PC-3 (cell line): ENCODE data around the gene KDM2B. TPM values are rescaled to one million over a fixed set of nuclear protein-coding genes. Genes with fewer than 3 reads are reported as not detected.
A peak's percentile ranks its signal among the peaks of the same experiment; 100 is the strongest.

Experiments
- ATAC-seq: fragments of 200-7000 bp; cut with Tn5 transposase; 2 replicates; pipeline ENCODE4 v1.9.1; 2020; ENCODE audit warnings: mild to moderate bottlenecking, moderate library complexity
- BruUV-seq: library from RNA; stranded (reverse); fragments of 400-500 nt; replicated peaks from 2 replicates; lab custom pipeline; 2021; lab: Mats Ljungman, UMichigan
- CTCF ChIA-PET: fragments of 300-600 bp; sonication (Branson Sonifier 250); formaldehyde crosslinking; loops from one replicate; lab custom pipeline; 2022; ENCODE audit warnings: antibody characterized with exemption; lab: Charles Lee
- POLR2A ChIA-PET: fragments of 300-600 bp; sonication (Branson Sonifier 250); formaldehyde crosslinking; loops from one replicate; lab custom pipeline; 2022; ENCODE audit warnings: antibody characterized with exemption; ENCODE audit not compliant: unreplicated experiment; lab: Charles Lee
- DNase-seq: peaks from one replicate; pipeline ENCODE4 v3.0.0-alpha.2; 2015
- H2AFZ ChIP-seq: fragments of 300-600 bp; sonication (generic); 2 replicates; pipeline ENCODE4 v1.6.0; 2016; ENCODE audit warnings: antibody characterized with exemption, low read length
- H3F3A ChIP-seq: fragments of 300-600 bp; sonication (generic); one replicate; pipeline ENCODE4 v1.6.0; 2017; ENCODE audit warnings: antibody characterized with exemption, low read length, control low read depth, mild to moderate bottlenecking; ENCODE audit not compliant: unreplicated experiment
- H3K27ac ChIP-seq: fragments of 300-600 bp; sonication (generic); 2 replicates; pipeline ENCODE4 v1.5.1; 2016; ENCODE audit warnings: mild to moderate bottlenecking, low read length
- H3K27me3 ChIP-seq: fragments of 300-600 bp; sonication (generic); 2 replicates; pipeline ENCODE4 v1.6.1; 2016; ENCODE audit warnings: low read length, mixed read lengths
- H3K36me3 ChIP-seq: fragments of 300-600 bp; sonication (generic); 2 replicates; pipeline ENCODE4 v1.6.1; 2016; ENCODE audit warnings: low read depth, mixed run types, low read length, mixed read lengths
- H3K4me1 ChIP-seq: fragments of 300-600 bp; sonication (generic); 2 replicates; pipeline ENCODE4 v1.5.1; 2016; ENCODE audit warnings: low read length; ENCODE audit not compliant: insufficient read depth
- H3K4me2 ChIP-seq: fragments of 300-600 bp; sonication (generic); 2 replicates; pipeline ENCODE4 v1.6.0; 2016; ENCODE audit warnings: low read length
- H3K4me3 ChIP-seq: fragments of 300-600 bp; sonication (generic); 2 replicates; pipeline ENCODE4 v1.5.1; 2016; ENCODE audit warnings: mild to moderate bottlenecking, low read length, mixed read lengths
- H3K79me2 ChIP-seq: fragments of 300-600 bp; sonication (generic); 2 replicates; pipeline ENCODE4 v1.6.1; 2017; ENCODE audit warnings: low read length, mixed read lengths
- H3K9ac ChIP-seq: fragments of 300-600 bp; sonication (generic); 2 replicates; pipeline ENCODE4 v1.6.0; 2016; ENCODE audit warnings: mild to moderate bottlenecking, low read length
- H3K9me2 ChIP-seq: fragments of 300-600 bp; sonication (generic); replicated peaks from 2 replicates; pipeline ENCODE4 v1.6.1; 2016; ENCODE audit warnings: mixed run types, low read length, mixed read lengths
- H3K9me3 ChIP-seq: fragments of 300-600 bp; sonication (generic); 2 replicates; pipeline ENCODE4 v1.6.1; 2016; ENCODE audit warnings: low read length, mixed read lengths
- H4K20me1 ChIP-seq: fragments of 300-600 bp; sonication (generic); 2 replicates; pipeline ENCODE4 v1.6.1; 2016; ENCODE audit warnings: low read length, mixed read lengths
- EZH2 ChIP-seq: fragments of 300-600 bp; sonication (generic); IDR thresholded peaks from one replicate; pipeline ENCODE4 v1.6.1; 2017; ENCODE audit warnings: antibody characterized with exemption, mild to moderate bottlenecking, low read length; ENCODE audit not compliant: unreplicated experiment
- EZH2phosphoT487 ChIP-seq: fragments of 300-600 bp; sonication (generic); IDR thresholded peaks from 2 replicates; pipeline ENCODE4 v1.6.1; 2018; ENCODE audit warnings: mild to moderate bottlenecking, antibody characterized with exemption, low read length, borderline replicate concordance
- intact Hi-C: fragments of 100-400 bp; cut with micrococcal nuclease; formaldehyde crosslinking; loops from 2 replicates; pipeline ENCODE4 v1.9.0; 2023
- total RNA-seq: library from RNA; depleted of rRNA; stranded (reverse); fragments of >200 nt; gene quantifications from 2 replicates; pipeline ENCODE4 v1.2.3, GENCODE V29; 2014
- TF ChIP-seq, protein P1 (sequence below): fragments of 300-600 bp; sonication (generic); conservative IDR thresholded peaks from 2 replicates; pipeline ENCODE4 v1.5.1; 2017; ENCODE audit warnings: antibody characterized with exemption, low read depth, mild to moderate bottlenecking, low read length

The KDM2B gene
- total RNA-seq, 1 experiment from 2014 or later, result 52.5 TPM

DNA sequence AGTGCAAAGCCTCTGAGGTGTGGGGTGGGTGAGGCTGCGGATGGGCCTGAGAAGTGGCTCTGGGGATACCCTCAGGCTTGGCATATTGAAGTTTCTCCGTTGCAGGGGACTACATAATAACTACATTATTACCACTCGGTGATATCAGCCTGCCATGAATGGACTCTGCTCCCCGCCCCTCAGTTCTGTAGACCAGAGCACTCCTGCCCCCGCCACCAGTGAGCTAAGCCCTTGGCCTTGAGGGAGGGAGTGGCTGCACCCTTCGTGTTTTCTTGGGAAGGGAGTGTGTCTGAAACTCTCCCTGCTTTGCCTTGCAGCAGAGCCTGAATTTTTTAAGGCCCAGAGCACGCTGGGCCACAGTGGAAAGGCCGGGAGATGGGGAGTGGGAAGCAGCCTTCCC, 47.2 kb upstream of the KDM2B start:
- Histone ChIP-seq H3K36me3 (0 out of 2 replicates have a peak, but pooled peaks cover 2% of the 10 kb centered on the region), H3K4me3 (peak overlapping the region; percentile 79), H3K9me3 (no peaks in the 10 kb centered on the region), H2AFZ (peak overlapping the region; percentile 58; the same call in 1 of the 2 replicates), H3K4me2 (peak overlapping the region; percentile 90), H3F3A (no peaks in the 10 kb centered on the region), H3K9ac (peak overlapping the region; percentile 71), H3K79me2 (peaks cover 63% of the 10 kb centered on the region), H3K9me2 (no peaks in the 10 kb centered on the region), H3K27me3 (no peaks in the 10 kb centered on the region), H4K20me1 (peaks cover 8% of the 10 kb centered on the region; the same call in 1 of the 2 replicates), H3K27ac (no peak overlapping the region), H3K4me1 (peaks cover 34% of the 10 kb centered on the region)
- ATAC-seq (no peak; the same call in 1 of the 2 replicates), DNase-seq (peak; percentile 35)
- intact Hi-C loops, result loop anchor here (5.0 kb wide), 2 partner anchors 91 to 164 kb away; partner anchors contain the start of gene RHOF
- POLR2A ChIA-PET, result interaction anchor here (0.6 kb wide), 1 partner anchor 9 kb away, joined by 3 read pairs; no protein-coding TSS in a partner anchor
- TF ChIP-seq, protein P1, sequence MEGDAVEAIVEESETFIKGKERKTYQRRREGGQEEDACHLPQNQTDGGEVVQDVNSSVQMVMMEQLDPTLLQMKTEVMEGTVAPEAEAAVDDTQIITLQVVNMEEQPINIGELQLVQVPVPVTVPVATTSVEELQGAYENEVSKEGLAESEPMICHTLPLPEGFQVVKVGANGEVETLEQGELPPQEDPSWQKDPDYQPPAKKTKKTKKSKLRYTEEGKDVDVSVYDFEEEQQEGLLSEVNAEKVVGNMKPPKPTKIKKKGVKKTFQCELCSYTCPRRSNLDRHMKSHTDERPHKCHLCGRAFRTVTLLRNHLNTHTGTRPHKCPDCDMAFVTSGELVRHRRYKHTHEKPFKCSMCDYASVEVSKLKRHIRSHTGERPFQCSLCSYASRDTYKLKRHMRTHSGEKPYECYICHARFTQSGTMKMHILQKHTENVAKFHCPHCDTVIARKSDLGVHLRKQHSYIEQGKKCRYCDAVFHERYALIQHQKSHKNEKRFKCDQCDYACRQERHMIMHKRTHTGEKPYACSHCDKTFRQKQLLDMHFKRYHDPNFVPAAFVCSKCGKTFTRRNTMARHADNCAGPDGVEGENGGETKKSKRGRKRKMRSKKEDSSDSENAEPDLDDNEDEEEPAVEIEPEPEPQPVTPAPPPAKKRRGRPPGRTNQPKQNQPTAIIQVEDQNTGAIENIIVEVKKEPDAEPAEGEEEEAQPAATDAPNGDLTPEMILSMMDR, result no peak
- TF ChIP-seq EZH2 (no peak), EZH2phosphoT487 (no peak)
- CTCF ChIA-PET, result interaction anchor here (1.0 to 2.2 kb wide), 3 partner anchors 41 to 149 kb away, joined by 4 to 9 read pairs (median 4); no protein-coding TSS in a partner anchor
- BruUV-seq, result no TSS peak

DNA sequence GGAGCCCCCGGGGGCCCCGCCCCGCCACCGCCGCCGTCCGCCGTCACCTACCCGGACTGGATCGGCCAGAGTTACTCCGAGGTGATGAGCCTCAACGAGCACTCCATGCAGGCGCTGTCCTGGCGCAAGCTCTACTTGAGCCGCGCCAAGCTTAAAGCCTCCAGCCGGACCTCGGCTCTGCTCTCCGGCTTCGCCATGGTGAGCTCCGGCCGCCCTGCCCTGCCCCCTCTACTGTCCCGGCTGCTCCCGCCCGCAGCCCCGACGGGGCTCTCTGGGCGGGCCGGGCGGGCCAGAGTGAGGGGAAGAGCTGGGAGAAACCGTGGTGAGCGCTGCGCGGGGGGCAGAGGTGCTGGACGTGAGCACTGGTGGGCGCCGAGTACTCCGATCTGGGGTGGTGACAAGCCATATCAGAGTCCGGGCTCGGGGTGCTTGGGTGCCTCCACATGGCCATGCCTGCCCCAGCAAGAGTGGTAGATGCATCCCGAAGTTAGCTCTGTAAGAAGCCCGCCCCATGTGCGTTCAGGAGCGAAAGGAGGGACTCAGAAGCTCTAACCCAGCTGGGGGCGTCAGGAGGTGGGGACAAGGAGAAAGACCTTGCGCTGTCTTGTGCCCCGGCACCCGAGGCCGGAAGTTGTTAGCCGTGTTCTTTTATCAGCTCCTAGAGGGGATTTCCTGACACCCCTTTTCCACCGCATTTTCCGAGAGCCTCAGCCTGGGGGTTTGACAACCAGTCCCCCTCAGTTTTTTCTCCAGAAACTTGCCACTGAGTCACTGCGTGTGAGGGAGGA, 46.2 kb upstream of the KDM2B start:
- 0 out of 2 replicates have a peak, but pooled peaks cover 2% of the 10 kb centered on the region for H3K36me3 ChIP-seq
- peak overlapping the region; percentile 71 for H3K9ac ChIP-seq
- peak; percentile 48 for DNase-seq
- peaks cover 53% of the 10 kb centered on the region for H3K79me2 ChIP-seq
- TF ChIP-seq, protein P1, result peak; percentile 12; the same call in 1 of the 2 replicates
- TF ChIP-seq EZH2, result no peak
- H3K9me3 ChIP-seq, result no peaks in the 10 kb centered on the region
- ATAC-seq, result peak; percentile 54
- peak overlapping the region; percentile 29 for H3K27ac ChIP-seq
- H4K20me1 ChIP-seq, result no peaks in the 10 kb centered on the region
- intact Hi-C loops, result loop anchor here (2.0 to 5.0 kb wide), 5 partner anchors 46 to 165 kb away; partner anchors contain the start of genes KDM2B and RHOF
- H3K4me2 ChIP-seq, result peak overlapping the region; percentile 90
- peak overlapping the region; percentile 79 for H3K4me3 ChIP-seq
- H3K27me3 ChIP-seq, result no peaks in the 10 kb centered on the region
- H3K9me2 ChIP-seq, result no peaks in the 10 kb centered on the region
- H3K4me1 ChIP-seq, result peaks cover 34% of the 10 kb centered on the region
- no peaks in the 10 kb centered on the region for H3F3A ChIP-seq
- ChIA-PET POLR2A (interaction anchor here (0.6 to 0.8 kb wide), 7 partner anchors 22 to 451 kb away, joined by 3 to 6 read pairs (median 3); partner anchors contain the start of gene MLXIP), CTCF (interaction anchor here (0.5 to 3.2 kb wide), 10 partner anchors 15 to 520 kb away, joined by 3 to 31 read pairs (median 4); no protein-coding TSS in a partner anchor)
- peak overlapping the region; percentile 58 for H2AFZ ChIP-seq
- BruUV-seq, result TSS peak; percentile 53
